ENCODE measurements around the gene BST1. TPM values are rescaled to one million over a fixed set of nuclear protein-coding genes. Genes with fewer than 3 reads are reported as not detected.

BST1 gene
- total and polyA plus RNA-seq, 10 of the 15 experiments (the other 5 are each of a cell fraction or from before 2014, with no cell fraction given), result 0.04 to 0.42 (median 0.11) TPM; not detected in 1

- Histone ChIP-seq H3K36me3 (ENCODE audit: control insufficient read depth in 2 of 2, insufficient read depth in 2 of 2, low read length in 1 of 2) (no peaks in the 10 kb centered on the region), H3K4me2 (ENCODE audit: control insufficient read depth, insufficient read depth) (no peak overlapping the region), H3K27me3 (replicated peaks in 1 of 2; ENCODE audit: control insufficient read depth in 2 of 2, insufficient read depth in 2 of 2, low read length in 1 of 2) (no peaks in the 10 kb centered on the region), H3K4me1 (ENCODE audit: control insufficient read depth, insufficient read depth, low read length) (no peaks in the 10 kb centered on the region), H3K4me3 (no peak overlapping the region), H3K27ac (ENCODE audit: control insufficient read depth, insufficient read depth) (no peak overlapping the region), H3K79me2 (ENCODE audit: control insufficient read depth, insufficient read depth, low read length) (no peaks in the 10 kb centered on the region), H3K9me3 (replicated peaks; ENCODE audit: control insufficient read depth, insufficient read depth, low read length) (no peaks in the 10 kb centered on the region), H3K9ac (ENCODE audit: control insufficient read depth, insufficient read depth, low read length) (no peak overlapping the region), H2AFZ (ENCODE audit: control insufficient read depth, low read depth, low read length) (no peak overlapping the region), H4K20me1 (ENCODE audit: control insufficient read depth, insufficient read depth) (no peaks in the 10 kb centered on the region)
- POLR2A ChIA-PET, result no interaction called here
- SMC1A ChIA-PET (ENCODE audit: uncharacterized antibody, unreplicated experiment), result interaction anchor here (1.0 kb wide), 1 partner anchor 12 kb away, joined by 3 read pairs; no protein-coding TSS in a partner anchor
- WGBS (ENCODE audit: insufficient coverage, insufficient replicate concordance, low lambda C conversion rate, missing lambda C conversion rate), result 29% methylated on average over 6 of the region's 6 CpGs
- no peak for FAIRE-seq
- intact Hi-C loops (cut with micrococcal nuclease; ENCODE audit: unreplicated experiment), result loop anchor here (10.0 kb wide), 1 partner anchor 482 kb away; no protein-coding TSS in a partner anchor
- no peak for DNase-seq (ENCODE audit: low read depth, low spot score)
- in situ Hi-C loops (cut with MboI), result no loop called here
- RAD21 ChIA-PET (ENCODE audit: unreplicated experiment), result no interaction called here
- no TSS peak for BruUV-seq (replicated peaks)
- no peak for ATAC-seq
- CTCF ChIA-PET, result interaction anchor here (0.7 kb wide), 1 partner anchor 88 kb away, joined by 3 read pairs; no protein-coding TSS in a partner anchor
- TF ChIP-seq ZNF217 (IDR thresholded peaks at IDR 0.05) (no peak), SMC3 (IDR thresholded peaks at IDR 0.05; ENCODE audit: borderline replicate concordance, low read length) (no peak), BCLAF1 (IDR thresholded peaks at IDR 0.05) (no peak), SMAD1 (IDR thresholded peaks at IDR 0.05; ENCODE audit: low read depth, partially characterized antibody) (no peak), MLLT1 (IDR thresholded peaks at IDR 0.05) (no peak), SPI1 (IDR thresholded peaks at IDR 0.05; ENCODE audit: borderline replicate concordance, insufficient read depth, low read depth, low read length) (no peak), POU2F2 (IDR thresholded peaks at IDR 0.05; ENCODE audit: borderline replicate concordance, low read depth, low read length) (no peak), ZNF384 (IDR thresholded peaks at IDR 0.05; ENCODE audit: borderline replicate concordance, low read depth, low read length) (no peak), TARDBP (IDR thresholded peaks at IDR 0.05; ENCODE audit: borderline replicate concordance) (no peak), IRF5 (IDR thresholded peaks at IDR 0.05; ENCODE audit: borderline replicate concordance) (no peak), CREM (IDR thresholded peaks at IDR 0.05; ENCODE audit: low read depth) (no peak), POLR2AphosphoS2 (IDR thresholded peaks at IDR 0.05; ENCODE audit: low read depth, low read length) (no peak), NBN (IDR thresholded peaks at IDR 0.05) (no peak), SIN3A (IDR thresholded peaks at IDR 0.05; ENCODE audit: low read depth, low read length) (no peak)
Measured at GRCh38 chr4:15717086-15717485, 14.2 kb downstream of the BST1 start.
